Mesenchymal stem cell (in vitro differentiated cells and primary cell): ENCODE data around the gene ZNF630. TPM values are rescaled to one million over a fixed set of nuclear protein-coding genes. Genes with fewer than 3 reads are reported as not detected.

Experiments
- DNase-seq: peaks from one replicate; pipeline ENCODE4 v3.0.0-alpha.2; 2013
- H2AFZ ChIP-seq: one replicate; pipeline ENCODE4 v1.6.1; 2013; ENCODE audit warnings: low read depth, mild to moderate bottlenecking, control low read depth, inconsistent platforms, low read length, moderate library complexity
- H2AK5ac ChIP-seq: 2 replicates; pipeline ENCODE4 v1.6.1; 2013; ENCODE audit warnings: low read length, moderate library complexity, mild to moderate bottlenecking, inconsistent platforms; ENCODE audit not compliant: severe bottlenecking
- H2BK120ac ChIP-seq: one replicate; pipeline ENCODE4 v1.6.1; 2013; ENCODE audit warnings: low read depth, mild to moderate bottlenecking, inconsistent platforms, low read length, moderate library complexity
- H2BK12ac ChIP-seq, 2 experiments: one replicate each; pipeline ENCODE4 v1.6.1; 2013; ENCODE audit warnings: inconsistent platforms in 2 of 2, low read length in 2 of 2, mild to moderate bottlenecking in 2 of 2, moderate library complexity in 2 of 2, control low read depth in 1 of 2
- H2BK15ac ChIP-seq: one replicate; pipeline ENCODE4 v1.6.1; 2013; ENCODE audit warnings: mild to moderate bottlenecking, low read depth, inconsistent platforms; ENCODE audit not compliant: poor library complexity, severe bottlenecking
- H2BK5ac ChIP-seq: 2 replicates; pipeline ENCODE4 v1.6.1; 2013; ENCODE audit warnings: low read depth, mild to moderate bottlenecking, low read length, control low read depth, inconsistent platforms; ENCODE audit not compliant: poor library complexity, severe bottlenecking
- H3K14ac ChIP-seq, 2 experiments: one replicate each; pipeline ENCODE4 v1.6.1; 2013; ENCODE audit warnings: inconsistent platforms in 2 of 2, low read length in 2 of 2, control low read depth in 1 of 2, mild to moderate bottlenecking in 1 of 2, moderate library complexity in 1 of 2
- H3K18ac ChIP-seq, 2 experiments: one replicate each; pipeline ENCODE4 v1.6.1; 2013; ENCODE audit warnings: inconsistent platforms in 2 of 2, low read length in 2 of 2, control low read depth in 1 of 2, low read depth in 1 of 2, mild to moderate bottlenecking in 1 of 2
- H3K23ac ChIP-seq, 2 experiments: one replicate each; pipeline ENCODE4 v1.6.1; 2013; ENCODE audit warnings: inconsistent platforms in 2 of 2, low read length in 2 of 2, mild to moderate bottlenecking in 2 of 2, moderate library complexity in 2 of 2, control low read depth in 1 of 2
- H3K27ac ChIP-seq: 2 replicates; pipeline ENCODE4 v1.5.1; 2013; ENCODE audit warnings: mild to moderate bottlenecking, moderate library complexity, low read length, control low read depth, inconsistent platforms; ENCODE audit not compliant: poor library complexity, severe bottlenecking
- H3K27me3 ChIP-seq, 2 experiments: 2 replicates each; pipeline versions ENCODE4 v1.6.1 to v1.7.0; 2013; ENCODE audit warnings: low read length in 2 of 2, mild to moderate bottlenecking in 2 of 2, moderate library complexity in 2 of 2, control low read depth in 1 of 2, inconsistent platforms in 1 of 2; ENCODE audit not compliant: control insufficient read depth in 1 of 2, insufficient read depth in 1 of 2
- H3K36me3 ChIP-seq, 2 experiments: 2 replicates each; pipeline versions ENCODE4 v1.6.1 to v1.7.0; 2013; ENCODE audit warnings: low read length in 2 of 2, control low read depth in 1 of 2, inconsistent platforms in 1 of 2, low read depth in 1 of 2, mild to moderate bottlenecking in 1 of 2; ENCODE audit not compliant: insufficient read depth in 2 of 2, control insufficient read depth in 1 of 2
- H3K4ac ChIP-seq, 2 experiments: one replicate each; pipeline ENCODE4 v1.6.1; 2013; ENCODE audit warnings: inconsistent platforms in 2 of 2, low read length in 2 of 2, mild to moderate bottlenecking in 2 of 2, moderate library complexity in 2 of 2, control low read depth in 1 of 2, low read depth in 1 of 2
- H3K4me1 ChIP-seq: 2 replicates; pipeline ENCODE4 v1.6.1; 2013; ENCODE audit warnings: low read depth, low read length, control low read depth; ENCODE audit not compliant: control insufficient read depth, insufficient read depth
- H3K4me2 ChIP-seq: 2 replicates; pipeline ENCODE4 v1.6.1; 2013; ENCODE audit warnings: low read length, mild to moderate bottlenecking, inconsistent platforms; ENCODE audit not compliant: poor library complexity, severe bottlenecking
- H3K4me3 ChIP-seq, 2 experiments: 2 replicates each; pipeline versions ENCODE4 v1.5.1 to v1.7.0; 2013; ENCODE audit warnings: low read length in 2 of 2, mild to moderate bottlenecking in 2 of 2, control low read depth in 1 of 2, low read depth in 1 of 2; ENCODE audit not compliant: insufficient read depth in 1 of 2
- H3K79me1 ChIP-seq: replicated peaks from 2 replicates; pipeline ENCODE4 v1.6.1; 2013; ENCODE audit warnings: mild to moderate bottlenecking, control low read depth, low read length, inconsistent platforms; ENCODE audit not compliant: poor library complexity, severe bottlenecking
- H3K9ac ChIP-seq: 2 replicates; pipeline ENCODE4 v1.7.0; 2013; ENCODE audit warnings: mild to moderate bottlenecking, low read length, moderate library complexity
- H3K9me3 ChIP-seq: 2 replicates; pipeline ENCODE4 v1.7.0; 2013; ENCODE audit warnings: mild to moderate bottlenecking, low read length; ENCODE audit not compliant: control insufficient read depth
- H4K8ac ChIP-seq: one replicate; pipeline ENCODE4 v1.6.1; 2013; ENCODE audit warnings: inconsistent platforms, mild to moderate bottlenecking, low read length, moderate library complexity
- H4K91ac ChIP-seq: one replicate; pipeline ENCODE4 v1.6.1; 2013; ENCODE audit warnings: mild to moderate bottlenecking, low read length, inconsistent platforms
- WGBS: methylation state at CpG from one replicate; pipeline ENCODE4 v1.1.7; 2013; ENCODE audit warnings: mixed read lengths; 5-methylcytosine and 5-hydroxymethylcytosine counted together
- polyA plus RNA-seq, 2 experiments: library from polyadenylated mRNA; stranded (reverse); fragments of 200-250 nt; gene quantifications; one replicate each; pipeline ENCODE4 v1.2.3, GENCODE V29; 2013

The ZNF630 gene
- polyA plus RNA-seq (2013, experiment 1 of 2), result 1.0 TPM
- polyA plus RNA-seq (2013, experiment 2 of 2), result 0.79 TPM

DNA sequence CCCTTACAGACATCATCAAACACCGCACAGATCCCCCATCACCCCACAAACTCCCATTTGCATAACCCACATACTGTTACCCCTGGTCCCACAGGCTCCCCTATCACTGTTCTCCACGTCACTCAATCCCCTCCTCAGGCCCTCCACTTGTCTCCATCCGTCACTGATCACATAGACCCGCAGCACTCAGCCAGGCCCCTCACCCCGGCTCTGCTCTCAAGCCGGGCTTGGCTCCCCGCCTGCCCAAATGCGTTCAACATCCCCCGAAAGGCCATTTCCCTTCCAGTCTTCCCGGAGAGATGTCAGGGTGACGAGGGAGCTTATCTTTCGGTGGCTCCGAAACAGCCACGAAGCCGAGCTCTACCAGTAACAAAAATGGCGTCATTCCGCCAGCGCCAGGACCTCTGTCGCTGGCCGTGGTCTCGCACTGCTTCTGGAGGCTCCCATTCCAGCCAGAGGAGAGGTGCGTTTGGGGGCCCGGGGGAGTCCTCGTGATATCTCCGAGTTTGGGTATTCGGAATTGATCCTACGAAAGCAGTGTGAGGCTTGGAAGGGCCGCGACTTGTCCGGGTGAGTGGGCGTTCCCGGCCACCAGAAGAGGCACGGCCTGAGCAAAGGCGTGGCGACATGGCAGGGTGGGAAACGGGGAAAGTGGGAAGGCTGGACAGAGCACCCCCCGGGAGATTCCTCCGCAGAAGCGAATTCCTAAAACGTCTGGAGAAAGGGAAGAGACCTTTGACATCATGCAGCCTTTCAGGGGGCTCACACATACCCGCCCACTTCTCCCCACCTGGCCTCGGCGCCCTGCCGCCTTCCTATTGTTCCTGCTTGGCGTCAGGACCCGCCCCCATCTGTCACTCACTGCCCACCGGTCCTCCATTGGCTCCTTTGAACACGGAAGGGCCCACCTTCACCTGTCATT is at the start of gene ZNF630:
TSS of gene ZNF630 (minus strand) at position 577 of the 922 bp plus-strand sequence. CDS start 4,754 bp downstream, outside the sequence.
- Histone ChIP-seq H2BK12ac (no peak within 1 kb of the TSS), H3K9ac (peak within 1 kb of the TSS; percentile 84), H3K27ac (peak within 1 kb of the TSS; percentile 61), H3K23ac (no peak within 1 kb of the TSS), H3K79me1 (no peaks in the 10 kb centered on the region), H2AFZ (peak within 1 kb of the TSS; percentile 10), H2BK15ac (no peak within 1 kb of the TSS), H3K36me3 (no peaks in the 10 kb centered on the region), H3K4me3 (peak within 1 kb of the TSS; percentile 66 to 77), H3K4me1 (no peaks in the 10 kb centered on the region), H2BK5ac (peak within 1 kb of the TSS; percentile 73), H4K8ac (peak within 1 kb of the TSS; percentile 75), H3K9me3 (peaks cover 10% of the 10 kb centered on the region), H2BK120ac (no peak within 1 kb of the TSS), H3K4me2 (peak within 1 kb of the TSS; percentile 70), H3K14ac (peak within 1 kb of the TSS in 1 of 2 experiments; percentile 32), H2AK5ac (no peak within 1 kb of the TSS), H3K4ac (peak within 1 kb of the TSS in 1 of 2 experiments; percentile 49), H3K18ac (peak within 1 kb of the TSS; percentile 83 to 93), H3K27me3 (no peaks in the 10 kb centered on the region), H4K91ac (peak within 1 kb of the TSS; percentile 75)
- 6% methylated on average over 41 of the region's 48 CpGs for WGBS
- peak; percentile 41 for DNase-seq

DNA sequence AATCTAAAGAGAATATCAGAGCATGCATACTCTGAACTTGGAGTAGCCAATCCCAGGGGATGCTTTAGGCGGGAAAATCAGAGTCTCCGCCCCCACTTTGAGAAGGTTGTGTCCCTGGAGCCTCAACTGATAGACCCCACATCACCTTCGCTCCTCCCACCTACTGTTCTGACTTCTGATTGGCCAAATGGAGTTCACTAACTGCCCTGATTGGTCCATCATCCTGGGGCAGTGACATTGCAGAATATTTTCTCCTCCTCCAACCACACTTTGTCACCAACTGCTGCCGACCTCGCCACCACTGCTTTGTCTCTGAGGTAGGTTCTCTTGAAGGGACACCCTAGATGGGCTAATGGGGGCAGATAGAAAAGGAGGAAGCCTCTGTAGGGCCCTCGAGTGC is 36.3 kb upstream of the ZNF630 start:
- H4K91ac ChIP-seq, result no peak overlapping the region
- H3K4me1 ChIP-seq, result no peaks in the 10 kb centered on the region
- H2BK5ac ChIP-seq, result no peak overlapping the region
- peaks cover 0 to 11% of the 10 kb centered on the region in 2 experiments for H3K27me3 ChIP-seq
- no peak overlapping the region for H3K4ac ChIP-seq
- no peak overlapping the region for H2BK120ac ChIP-seq
- H3K18ac ChIP-seq, result no peak overlapping the region
- H3K36me3 ChIP-seq, result no peaks in the 10 kb centered on the region
- H3K4me3 ChIP-seq, result no peak overlapping the region
- no peaks in the 10 kb centered on the region for H3K9me3 ChIP-seq
- H3K4me2 ChIP-seq, result no peak overlapping the region
- no peak overlapping the region for H3K27ac ChIP-seq
- WGBS, result 96% methylated on average over 3 of the region's 6 CpGs
- H3K9ac ChIP-seq, result no peak overlapping the region
- H3K79me1 ChIP-seq, result no peaks in the 10 kb centered on the region
- no peak overlapping the region for H3K23ac ChIP-seq
- no peak for DNase-seq
- no peak overlapping the region for H2AFZ ChIP-seq
- H3K14ac ChIP-seq, result no peak overlapping the region
- no peak overlapping the region for H2BK15ac ChIP-seq
- H2AK5ac ChIP-seq, result no peak overlapping the region
- no peak overlapping the region for H4K8ac ChIP-seq
- H2BK12ac ChIP-seq, result no peak overlapping the region

DNA sequence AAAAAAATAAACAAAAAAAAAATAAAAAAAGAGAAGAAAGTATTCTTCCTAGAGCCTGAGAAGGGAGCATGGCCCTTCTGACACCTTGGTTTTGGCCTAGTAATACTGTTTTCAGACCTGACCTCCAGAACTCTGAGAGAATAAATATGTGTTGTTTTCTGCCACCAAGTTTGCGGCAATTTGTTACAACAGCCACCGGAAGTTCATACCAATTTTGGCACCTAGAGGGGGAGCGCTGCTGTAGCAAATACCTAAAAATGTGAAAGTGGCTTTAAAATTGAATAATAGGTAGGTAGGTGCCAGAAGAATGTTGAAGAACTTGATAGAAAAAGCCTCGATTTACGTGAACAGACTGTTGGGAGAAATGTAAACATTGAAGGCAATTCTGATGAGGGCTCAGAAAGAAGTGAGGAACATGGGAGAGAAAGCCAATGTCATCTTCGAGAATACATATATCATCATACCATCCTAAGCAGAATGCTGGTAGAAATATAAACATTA is 31.5 kb upstream of the ZNF630 start:
- Histone ChIP-seq H4K91ac (no peak overlapping the region), H4K8ac (no peak overlapping the region), H3K4me3 (no peak overlapping the region), H3K36me3 (no peaks in the 10 kb centered on the region), H3K4me2 (no peak overlapping the region), H3K23ac (no peak overlapping the region), H2BK12ac (no peak overlapping the region), H2AFZ (no peak overlapping the region), H2BK120ac (no peak overlapping the region), H3K18ac (no peak overlapping the region), H3K4me1 (no peaks in the 10 kb centered on the region), H3K27me3 (no peaks in the 10 kb centered on the region), H2BK15ac (no peak overlapping the region), H2BK5ac (no peak overlapping the region), H2AK5ac (no peak overlapping the region), H3K79me1 (no peaks in the 10 kb centered on the region), H3K9ac (no peak overlapping the region), H3K14ac (no peak overlapping the region), H3K4ac (no peak overlapping the region), H3K27ac (no peak overlapping the region), H3K9me3 (peaks cover 7% of the 10 kb centered on the region)
- DNase-seq, result no peak
- WGBS, result 91% methylated on average over 3 of the region's 6 CpGs

DNA sequence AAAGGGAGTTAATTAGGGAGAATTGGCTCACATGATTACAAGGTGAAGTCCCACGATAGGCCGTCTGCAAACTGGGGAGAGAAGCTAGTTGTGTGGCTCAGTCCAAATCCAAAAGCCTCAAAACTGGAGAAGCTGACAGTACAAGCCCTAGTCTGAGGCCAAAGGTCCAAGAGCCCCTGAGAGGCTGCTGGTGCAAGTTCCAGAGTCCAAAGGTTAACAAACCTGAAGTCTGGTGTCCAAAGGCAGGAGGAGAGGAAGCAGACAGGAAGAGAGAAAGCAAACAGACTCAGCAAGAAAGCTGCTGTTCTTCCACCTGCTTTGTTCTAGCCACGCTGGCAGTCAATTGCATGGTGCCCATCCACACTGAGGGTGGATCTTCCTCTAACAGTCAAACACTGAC is 30.0 kb upstream of the ZNF630 start:
- no peak overlapping the region for H3K4me2 ChIP-seq
- no peak overlapping the region for H3K4ac ChIP-seq
- H3K23ac ChIP-seq, result no peak overlapping the region
- H2AFZ ChIP-seq, result no peak overlapping the region
- H3K79me1 ChIP-seq, result no peaks in the 10 kb centered on the region
- H3K4me1 ChIP-seq, result no peaks in the 10 kb centered on the region
- H3K4me3 ChIP-seq, result no peak overlapping the region
- H2BK12ac ChIP-seq, result no peak overlapping the region
- no peak overlapping the region for H3K18ac ChIP-seq
- H3K14ac ChIP-seq, result no peak overlapping the region
- H2AK5ac ChIP-seq, result no peak overlapping the region
- WGBS, result 81% methylated on average over 3 of the region's 3 CpGs
- no peak for DNase-seq
- H2BK5ac ChIP-seq, result no peak overlapping the region
- H3K9me3 ChIP-seq, result peaks cover 7% of the 10 kb centered on the region
- H4K8ac ChIP-seq, result no peak overlapping the region
- H3K27ac ChIP-seq, result no peak overlapping the region
- H3K36me3 ChIP-seq, result no peaks in the 10 kb centered on the region
- H2BK120ac ChIP-seq, result no peak overlapping the region
- no peak overlapping the region for H4K91ac ChIP-seq
- no peak overlapping the region for H3K9ac ChIP-seq
- H3K27me3 ChIP-seq, result no peaks in the 10 kb centered on the region
- no peak overlapping the region for H2BK15ac ChIP-seq
